GF-D8 (cell line): Measurements from ENCODE around the gene ZNF878.

Experiments used
- DNase-seq: peaks from one replicate; lab custom pipeline; 2025; lab: John Stamatoyannopoulos, UW

The ZNF878 gene

GRCh38 chr19:12034620-12035019 is 18.1 kb downstream of the ZNF878 start:
- DNase-seq = no peak

- DNase-seq = no peak
Measured at GRCh38 chr19:12034198-12034597, 18.6 kb downstream of the ZNF878 start.

- no peak for DNase-seq
Measured at GRCh38 chr19:12015753-12016116, 37.0 kb downstream of the ZNF878 start.

- no peak for DNase-seq
Measured at GRCh38 chr19:12015015-12015752, 37.6 kb downstream of the ZNF878 start.

- DNase-seq = no peak
Measured at GRCh38 chr19:12000152-12000981, 52.4 kb downstream of the ZNF878 start.

- DNase-seq = no peak
Measured at GRCh38 chr19:11995174-11995573, 57.6 kb downstream of the ZNF878 start.
